ENCODE measurements around the gene B4GALT2.
A peak's percentile ranks its signal among the peaks of the same experiment; 100 is the strongest.

The B4GALT2 gene, protein sequence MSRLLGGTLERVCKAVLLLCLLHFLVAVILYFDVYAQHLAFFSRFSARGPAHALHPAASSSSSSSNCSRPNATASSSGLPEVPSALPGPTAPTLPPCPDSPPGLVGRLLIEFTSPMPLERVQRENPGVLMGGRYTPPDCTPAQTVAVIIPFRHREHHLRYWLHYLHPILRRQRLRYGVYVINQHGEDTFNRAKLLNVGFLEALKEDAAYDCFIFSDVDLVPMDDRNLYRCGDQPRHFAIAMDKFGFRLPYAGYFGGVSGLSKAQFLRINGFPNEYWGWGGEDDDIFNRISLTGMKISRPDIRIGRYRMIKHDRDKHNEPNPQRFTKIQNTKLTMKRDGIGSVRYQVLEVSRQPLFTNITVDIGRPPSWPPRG

DNA sequence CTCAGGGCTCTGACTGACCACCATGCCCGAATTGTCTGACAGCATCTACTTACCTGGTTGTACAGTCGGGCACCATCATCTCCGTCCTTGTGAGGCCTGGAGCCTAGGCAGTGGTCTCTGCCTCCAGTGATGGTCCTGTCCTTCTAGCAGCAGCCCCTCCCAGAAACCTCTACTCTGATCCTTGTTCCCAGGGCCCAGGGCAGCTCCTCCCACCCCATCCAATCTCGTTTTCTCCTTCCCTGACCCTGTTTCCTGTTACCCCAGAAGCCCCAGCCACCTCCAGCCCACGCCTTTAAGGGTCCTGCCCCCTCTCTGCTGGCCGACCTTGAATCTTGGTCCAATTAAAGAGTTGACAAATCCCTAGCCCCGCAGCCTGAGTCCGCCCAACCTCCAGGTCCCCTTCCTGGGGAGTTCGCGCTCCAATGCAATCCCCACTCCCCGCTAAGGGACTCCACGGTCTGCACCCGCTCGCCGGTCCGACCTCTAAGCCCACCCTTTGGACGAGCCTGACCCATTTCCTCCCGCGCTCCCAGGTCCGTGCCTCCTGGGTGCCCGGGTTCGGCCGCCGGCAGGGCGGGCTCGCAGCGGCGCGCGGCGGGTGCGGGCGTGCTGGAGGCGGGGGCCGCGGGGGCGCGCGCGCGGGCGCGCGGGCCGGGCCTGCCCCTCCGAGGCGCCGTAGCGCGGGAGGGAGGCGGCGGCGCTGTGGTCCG is at the start of gene B4GALT2:
Gene B4GALT2 (plus strand): TSS at position 660 of the 710 bp plus-strand sequence. CDS start 1,951 bp downstream, outside the sequence.
- DNase-seq: peak; percentile 22

DNA sequence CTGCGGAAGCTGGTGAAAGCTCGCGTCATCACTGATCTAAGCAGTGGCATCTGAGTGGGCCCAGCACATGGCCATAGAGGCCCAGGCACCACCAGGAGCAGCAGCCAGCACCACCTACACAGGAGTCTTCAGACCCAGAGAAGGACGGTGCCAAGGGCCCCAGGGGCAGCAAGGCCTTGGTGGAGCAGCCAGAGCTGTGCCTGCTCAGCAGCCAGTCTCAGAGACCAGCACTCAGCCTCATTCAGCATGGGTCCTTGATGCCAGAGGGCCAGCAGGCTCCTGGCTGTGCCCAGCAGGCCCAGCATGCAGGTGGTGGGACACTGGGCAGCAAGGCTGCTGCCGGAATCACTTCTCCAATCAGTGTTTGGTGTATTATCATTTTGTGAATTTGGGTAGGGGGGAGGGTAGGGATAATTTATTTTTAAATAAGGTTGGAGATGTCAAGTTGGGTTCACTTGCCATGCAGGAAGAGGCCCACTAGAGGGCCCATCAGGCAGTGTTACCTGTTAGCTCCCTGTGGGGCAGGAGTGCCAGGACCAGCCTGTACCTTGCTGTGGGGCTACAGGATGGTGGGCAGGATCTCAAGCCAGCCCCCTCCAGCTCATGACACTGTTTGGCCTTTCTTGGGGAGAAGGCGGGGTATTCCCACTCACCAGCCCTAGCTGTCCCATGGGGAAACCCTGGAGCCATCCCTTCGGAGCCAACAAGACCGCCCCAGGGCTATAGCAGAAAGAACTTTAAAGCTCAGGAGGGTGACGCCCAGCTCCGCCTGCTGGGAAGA is 48.7 kb upstream of the B4GALT2 start:
- no peak for DNase-seq

DNA sequence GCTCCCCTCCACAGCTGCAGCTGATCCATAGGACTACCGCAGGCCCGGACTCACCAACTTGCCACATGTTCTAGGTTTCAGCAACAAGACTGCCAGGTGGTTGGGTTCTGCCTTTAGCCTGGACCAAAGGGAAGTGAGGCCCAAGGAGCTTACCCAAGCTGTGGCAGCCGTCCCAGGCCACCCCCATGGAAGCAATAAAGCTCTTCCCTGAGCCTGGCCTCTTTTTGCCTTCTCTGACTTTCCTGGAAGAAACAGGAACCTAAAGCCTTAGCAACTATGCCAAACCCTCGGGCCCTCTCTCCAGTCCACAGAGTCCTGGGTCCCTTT is 48.1 kb upstream of the B4GALT2 start:
- DNase-seq: peak; percentile 88

DNA sequence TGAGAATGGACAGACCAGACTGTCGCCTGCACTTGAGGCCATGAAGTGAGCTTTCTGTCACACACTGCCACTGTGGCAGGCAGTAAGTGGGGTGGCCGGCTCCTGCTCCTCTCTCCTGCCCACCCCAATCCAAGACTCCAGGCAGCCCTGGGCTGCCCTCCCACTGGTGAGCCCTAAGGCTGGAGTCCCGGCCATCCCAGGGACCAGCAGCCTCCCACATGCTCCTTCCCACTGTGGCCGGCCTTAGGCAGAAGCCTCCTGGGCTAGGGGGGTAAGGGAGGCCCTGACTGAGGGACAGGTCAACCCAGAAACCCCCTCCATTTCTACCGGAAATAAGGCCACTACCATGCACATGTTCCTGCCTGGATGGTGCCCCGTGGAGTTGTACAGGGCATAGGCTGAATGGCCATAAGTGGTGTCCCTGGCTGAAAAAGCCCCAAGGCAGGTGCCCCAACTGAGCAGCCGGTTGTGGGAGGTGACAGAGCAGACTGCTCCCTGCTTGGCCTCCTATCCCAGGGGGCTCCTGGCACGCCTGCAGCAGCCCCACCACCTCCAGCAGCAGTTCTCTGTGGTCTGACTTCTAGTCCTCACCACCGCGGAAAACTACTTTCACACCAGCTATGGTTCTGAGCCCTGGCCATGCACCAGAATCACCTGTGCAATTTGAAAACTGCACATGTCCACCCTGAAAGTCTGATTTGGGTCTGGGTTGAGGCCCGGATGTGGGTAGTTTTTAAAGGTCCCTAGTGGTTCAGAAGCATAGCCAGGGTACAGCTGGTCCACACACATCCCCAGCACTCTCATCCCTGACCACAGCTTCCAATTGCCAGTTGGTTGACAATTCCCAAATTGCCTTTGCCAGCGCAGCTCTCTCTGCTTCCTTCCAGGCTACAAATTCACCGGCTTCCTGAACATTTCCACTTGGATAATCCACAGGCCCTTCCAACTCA is 47.0 kb upstream of the B4GALT2 start:
- DNase-seq: no peak

DNA sequence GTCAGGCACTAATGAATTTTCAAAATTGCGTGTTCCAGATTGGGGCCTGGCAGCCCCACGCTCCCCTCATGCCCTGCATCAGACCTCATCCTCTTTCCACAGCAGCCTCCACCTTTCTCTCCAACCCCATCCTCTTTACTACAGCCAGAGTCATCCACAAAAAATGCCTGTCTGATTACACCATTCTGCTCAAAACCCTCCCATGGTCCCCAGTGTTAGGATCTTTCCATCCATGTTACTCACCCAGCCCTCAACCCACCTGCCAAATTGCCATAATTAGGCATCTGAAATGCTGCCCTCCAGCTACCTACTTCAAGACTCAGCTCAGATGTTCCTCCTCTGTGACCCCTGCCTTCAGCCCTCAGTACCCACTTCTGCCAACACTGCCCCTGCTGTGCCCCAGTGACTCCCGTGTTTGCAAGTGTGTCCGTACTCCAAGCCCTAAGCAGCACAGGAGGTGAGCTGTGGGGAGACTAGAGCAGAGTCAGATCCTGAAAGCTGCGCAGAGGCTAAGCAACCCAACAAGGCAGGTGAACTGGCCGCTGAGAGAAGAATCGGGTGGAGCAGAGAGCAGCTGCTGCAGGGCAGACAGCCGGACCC is 46.1 kb upstream of the B4GALT2 start:
- peak; percentile 37 for DNase-seq

DNA sequence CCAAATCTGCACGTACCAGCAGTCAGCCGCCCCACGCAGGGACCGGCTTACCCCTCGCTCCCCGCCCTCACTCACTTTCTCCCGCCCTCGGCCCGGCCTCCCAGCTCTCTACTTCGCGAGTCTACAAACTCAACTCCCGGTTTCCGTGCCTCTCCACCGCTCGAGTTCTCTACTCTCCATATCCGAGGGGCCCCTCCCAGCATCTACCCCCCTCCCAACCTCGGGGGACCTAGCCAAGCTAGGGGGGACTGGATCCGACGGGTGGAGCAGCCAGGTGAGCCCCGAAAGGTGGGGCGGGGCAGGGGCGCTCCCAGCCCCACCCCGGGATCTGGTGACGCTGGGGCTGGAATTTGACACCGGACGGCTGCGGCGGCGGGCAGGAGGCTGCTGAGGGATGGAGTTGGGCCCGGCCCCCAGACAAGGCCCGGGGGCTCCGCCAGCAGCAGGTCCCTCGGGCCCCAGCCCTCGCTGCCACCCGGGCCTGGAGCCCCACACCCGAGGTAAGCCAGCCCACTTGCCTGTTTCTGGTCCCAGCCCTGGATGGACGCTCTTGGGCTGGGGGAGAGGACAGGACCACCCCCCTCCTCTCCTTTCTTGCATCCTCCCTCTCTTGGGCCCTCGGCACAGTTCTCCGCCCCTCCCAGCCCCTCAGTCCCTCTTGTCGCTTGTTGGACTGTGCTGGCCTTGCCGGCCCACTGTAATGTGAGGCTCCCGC is 45.5 kb upstream of the B4GALT2 start, which contains the start of gene ARTN:
Gene ARTN (plus strand): TSS at position 416 of the 715 bp plus-strand sequence. CDS start 1,856 bp downstream, outside the sequence.
- DNase-seq: no peak

DNA sequence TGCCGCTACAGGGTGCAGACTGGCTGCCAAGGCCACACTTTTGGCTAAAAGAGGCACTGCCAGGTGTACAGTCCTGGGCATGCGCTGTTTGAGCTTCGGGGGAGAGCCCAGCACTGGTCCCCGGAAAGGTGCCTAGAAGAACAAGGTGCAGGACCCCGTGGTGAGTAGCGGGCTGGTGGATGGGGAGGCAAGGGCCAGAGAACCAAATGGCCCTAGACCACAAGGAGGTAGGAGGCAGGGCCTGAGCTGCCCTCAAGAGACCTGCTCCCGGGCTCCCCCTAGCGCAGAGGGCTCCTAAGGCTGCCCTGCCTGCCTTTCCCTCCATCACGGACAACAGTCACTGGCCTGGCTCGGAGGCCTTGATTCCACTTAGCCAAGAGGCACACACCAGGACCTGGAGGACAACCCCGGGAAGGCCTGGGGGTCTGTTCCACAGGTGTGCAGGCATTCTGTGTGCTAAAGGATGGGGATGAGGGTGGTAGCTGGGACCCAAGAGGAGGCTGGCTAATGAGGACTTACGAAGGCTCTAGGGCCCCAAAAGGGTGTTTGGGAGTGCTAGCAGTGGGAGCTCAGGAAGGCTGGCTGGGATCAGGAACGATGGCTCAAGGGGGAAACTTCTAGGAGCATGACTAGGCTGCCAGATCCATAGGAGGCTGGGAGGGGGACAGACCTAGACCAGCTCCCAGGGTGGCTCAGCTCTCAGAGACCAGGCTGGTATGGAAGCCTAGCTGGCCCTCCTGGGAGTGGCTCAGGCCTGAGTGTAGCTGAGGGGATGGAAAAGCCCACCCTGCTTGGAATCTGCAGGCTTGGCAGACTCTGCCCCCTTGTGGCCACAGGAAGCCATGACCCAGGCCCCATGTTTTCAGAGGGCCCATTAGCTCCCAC is 44.7 kb upstream of the B4GALT2 start:
- peak; percentile 67 for DNase-seq

DNA sequence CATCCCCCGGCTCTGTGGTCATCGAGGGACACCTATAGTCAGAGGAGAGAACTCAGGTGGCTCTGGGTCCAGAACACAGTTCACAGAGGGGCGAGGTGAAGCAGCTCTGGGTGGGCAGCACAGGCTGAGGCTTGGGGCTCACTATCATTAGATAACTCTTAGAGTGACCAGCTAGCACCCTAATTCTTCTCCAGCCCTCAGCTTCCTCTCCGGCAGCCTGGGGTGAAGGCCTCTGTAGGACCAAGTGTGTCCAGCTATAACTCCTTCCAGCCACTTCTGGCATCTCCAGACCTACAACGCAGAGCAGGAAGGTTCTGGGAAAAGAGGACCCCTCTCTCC is 44.1 kb upstream of the B4GALT2 start:
- no peak for DNase-seq

DNA sequence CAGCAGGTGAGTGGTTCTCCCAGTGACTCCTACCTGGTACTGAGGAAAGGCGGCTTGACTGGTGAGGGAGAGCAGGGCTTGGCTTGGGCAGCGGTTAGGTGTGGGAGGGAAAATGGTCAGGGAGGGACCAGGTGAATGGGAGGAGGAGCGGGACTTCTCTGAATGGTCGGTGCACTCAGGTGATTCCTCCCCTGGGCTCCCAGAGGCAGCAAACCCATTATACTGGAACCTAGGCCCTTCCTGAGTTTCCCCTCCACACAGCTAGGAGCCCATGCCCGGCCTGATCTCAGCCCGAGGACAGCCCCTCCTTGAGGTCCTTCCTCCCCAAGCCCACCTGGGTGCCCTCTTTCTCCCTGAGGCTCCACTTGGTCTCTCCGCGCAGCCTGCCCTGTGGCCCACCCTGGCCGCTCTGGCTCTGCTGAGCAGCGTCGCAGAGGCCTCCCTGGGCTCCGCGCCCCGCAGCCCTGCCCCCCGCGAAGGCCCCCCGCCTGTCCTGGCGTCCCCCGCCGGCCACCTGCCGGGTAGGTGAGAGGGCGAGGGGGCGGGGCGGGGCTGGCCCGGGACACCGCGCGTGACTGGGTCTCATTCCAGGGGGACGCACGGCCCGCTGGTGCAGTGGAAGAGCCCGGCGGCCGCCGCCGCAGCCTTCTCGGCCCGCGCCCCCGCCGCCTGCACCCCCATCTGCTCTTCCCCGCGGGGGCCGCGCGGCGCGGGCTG is 43.1 kb upstream of the B4GALT2 start:
- no peak for DNase-seq

DNA sequence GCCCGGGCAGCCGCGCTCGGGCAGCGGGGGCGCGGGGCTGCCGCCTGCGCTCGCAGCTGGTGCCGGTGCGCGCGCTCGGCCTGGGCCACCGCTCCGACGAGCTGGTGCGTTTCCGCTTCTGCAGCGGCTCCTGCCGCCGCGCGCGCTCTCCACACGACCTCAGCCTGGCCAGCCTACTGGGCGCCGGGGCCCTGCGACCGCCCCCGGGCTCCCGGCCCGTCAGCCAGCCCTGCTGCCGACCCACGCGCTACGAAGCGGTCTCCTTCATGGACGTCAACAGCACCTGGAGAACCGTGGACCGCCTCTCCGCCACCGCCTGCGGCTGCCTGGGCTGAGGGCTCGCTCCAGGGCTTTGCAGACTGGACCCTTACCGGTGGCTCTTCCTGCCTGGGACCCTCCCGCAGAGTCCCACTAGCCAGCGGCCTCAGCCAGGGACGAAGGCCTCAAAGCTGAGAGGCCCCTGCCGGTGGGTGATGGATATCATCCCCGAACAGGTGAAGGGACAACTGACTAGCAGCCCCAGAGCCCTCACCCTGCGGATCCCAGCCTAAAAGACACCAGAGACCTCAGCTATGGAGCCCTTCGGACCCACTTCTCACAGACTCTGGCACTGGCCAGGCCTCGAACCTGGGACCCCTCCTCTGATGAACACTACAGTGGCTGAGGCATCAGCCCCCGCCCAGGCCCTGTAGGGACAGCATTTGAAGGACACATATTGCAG is 42.4 kb upstream of the B4GALT2 start:
- DNase-seq: peak; percentile 38

DNA sequence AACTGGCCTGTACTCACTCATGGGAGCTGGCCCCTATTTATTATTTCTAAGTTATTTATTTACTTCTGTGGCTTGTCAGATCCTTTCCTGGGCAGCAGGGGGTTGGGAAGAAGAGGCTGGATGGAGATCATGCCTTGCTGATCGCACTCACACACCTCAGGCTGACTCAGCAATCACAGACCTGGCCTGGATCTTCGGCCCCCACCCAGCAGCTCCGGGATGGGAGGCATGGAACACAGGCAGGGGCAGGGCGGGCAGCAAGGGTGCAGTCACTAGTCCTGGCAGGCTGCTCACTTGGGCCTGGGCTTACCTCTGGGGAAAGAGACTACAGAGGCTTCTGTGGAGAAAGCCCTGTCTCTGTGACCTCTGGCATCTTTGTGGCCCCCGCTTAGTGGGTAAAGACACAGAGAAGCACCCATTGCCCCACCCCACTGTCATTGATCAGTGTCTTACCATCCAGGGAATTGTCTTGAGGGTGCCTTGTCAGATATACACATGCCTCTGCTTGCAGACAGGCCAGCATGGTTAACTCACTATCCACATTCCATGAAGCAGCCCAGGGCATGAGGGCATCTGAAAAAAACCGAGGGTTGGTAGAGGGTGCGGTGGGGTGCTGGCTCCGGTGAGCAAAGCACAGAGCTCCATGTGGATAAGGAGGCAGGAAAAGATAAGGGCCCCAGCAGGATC is 41.7 kb upstream of the B4GALT2 start:
- DNase-seq: no peak

DNA sequence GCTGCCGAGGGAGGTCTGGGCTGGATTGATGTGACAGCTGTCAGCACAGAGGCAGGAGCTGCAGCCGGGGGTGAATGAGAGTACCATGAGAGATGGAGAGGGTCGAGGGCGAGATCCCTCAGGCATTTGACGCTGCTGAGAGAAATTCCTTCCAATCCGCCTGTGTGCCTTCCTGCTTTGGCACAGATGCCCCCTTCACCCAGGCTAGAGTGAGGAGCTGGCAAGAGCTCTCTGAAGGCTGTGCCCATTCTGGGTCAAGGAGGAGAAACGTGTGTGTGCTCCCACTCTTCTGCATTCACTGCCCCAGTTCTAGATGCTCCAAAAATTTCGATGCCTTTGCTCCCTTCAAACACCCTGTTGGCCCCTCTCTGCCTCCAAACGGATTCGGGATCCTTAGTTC is 40.6 kb upstream of the B4GALT2 start:
- no peak for DNase-seq

DNA sequence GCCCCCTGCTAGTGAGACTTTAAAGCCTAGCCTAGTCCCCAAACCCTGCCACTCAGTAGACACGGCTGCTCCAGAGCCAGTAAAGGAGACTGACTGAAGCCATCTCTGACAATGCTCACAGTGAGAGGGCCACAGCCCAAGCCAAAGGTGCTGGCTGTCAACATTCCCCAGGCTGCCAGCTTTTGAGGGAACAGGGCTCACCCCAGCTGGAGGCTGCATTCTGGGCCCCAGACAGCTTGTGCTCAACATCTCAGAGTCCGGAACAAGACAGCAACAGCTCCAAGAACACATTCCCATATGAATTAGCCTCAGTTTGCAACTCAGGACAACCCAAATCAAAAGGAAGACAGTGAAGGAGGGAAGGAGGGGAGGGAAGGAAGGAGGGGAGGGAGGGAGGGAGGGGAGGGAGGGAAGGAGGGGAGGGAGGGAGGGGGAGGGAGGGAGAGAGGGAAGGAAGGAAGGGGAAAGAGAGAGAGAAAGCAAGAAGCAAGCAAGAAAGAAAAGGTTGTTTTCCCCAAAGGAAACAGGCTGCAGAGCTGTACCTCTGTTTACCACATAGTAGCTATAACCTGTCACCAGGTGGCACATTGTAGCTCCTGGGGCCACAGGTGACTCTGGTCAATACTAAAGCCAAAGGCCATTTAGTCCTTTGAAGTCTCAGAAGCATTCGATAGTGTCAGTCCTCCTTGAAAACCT is 40.0 kb upstream of the B4GALT2 start:
- DNase-seq: no peak

DNA sequence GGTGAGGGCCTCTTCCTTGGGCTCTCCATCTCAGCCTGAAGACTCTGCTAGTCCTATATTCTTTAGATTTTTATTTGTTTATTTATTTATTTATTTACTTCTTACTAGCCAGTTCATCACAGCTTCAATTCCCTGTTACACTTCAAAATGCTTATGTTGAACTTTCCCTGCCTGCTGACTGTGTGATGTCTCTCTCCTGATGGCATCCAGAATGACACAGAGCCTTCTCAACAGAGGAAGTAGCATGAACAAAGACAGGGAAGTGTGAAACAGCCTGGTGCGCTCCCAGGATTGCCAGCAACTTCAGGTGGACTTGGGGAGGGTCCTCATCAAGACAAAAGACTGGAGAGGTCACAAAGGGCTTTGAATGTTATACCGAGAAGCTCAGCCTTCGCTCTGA is 36.6 kb upstream of the B4GALT2 start:
- no peak for DNase-seq

DNA sequence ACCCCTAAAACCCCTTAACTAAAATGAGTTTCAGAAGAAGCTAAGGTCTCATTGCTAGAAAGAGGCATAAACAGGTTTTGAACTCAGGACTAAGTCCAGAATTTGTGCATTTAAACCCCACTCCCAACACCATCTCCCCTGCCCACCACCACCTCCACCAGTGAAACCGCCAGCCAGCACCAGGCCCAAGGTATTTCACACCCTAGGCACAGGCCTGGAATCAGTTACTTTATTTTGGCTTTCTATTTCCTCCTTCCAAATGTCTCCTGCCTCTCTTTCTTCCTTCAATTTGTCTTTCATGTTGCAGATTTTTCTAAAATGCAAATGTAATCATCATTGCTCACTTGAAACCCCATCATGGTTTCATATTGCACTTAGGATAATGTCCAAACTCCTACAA is 34.1 kb upstream of the B4GALT2 start:
- no peak for DNase-seq

DNA sequence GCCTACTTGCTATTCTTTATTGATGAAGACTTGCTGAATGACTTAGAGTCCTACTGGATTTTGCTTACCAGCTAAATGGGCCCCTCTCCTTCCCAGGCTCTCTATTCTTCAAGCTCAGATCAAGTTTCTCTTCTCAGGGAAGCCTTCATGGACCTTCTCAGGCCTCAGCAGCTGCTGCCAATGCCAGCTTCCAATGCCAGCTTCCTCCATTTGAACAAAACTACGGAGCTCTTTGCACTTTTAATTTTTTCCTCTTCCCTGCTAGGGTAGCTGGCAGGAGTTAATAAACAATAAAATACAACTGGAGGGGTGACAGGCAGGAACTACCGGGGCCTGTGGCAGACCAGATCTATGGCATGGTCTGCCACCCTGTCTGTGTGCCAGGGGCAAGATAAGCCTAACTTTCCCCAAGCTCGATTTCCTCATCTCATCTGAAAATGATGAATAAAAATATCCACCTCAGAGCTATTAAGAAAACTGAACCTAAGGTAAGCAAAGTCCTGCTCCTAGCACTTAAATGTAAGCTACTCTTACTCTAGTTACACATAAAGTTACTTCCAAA is 33.3 kb upstream of the B4GALT2 start:
- no peak for DNase-seq
